PC-9 (cell line): Measurements from ENCODE around the gene VPS8. TPM values are rescaled to one million over a fixed set of nuclear protein-coding genes. Genes with fewer than 3 reads are reported as not detected.

Experiments used
- BruUV-seq: library from RNA; stranded (reverse); fragments of 400-500 nt; replicated peaks from 2 replicates; lab custom pipeline; 2021; lab: Mats Ljungman, UMichigan
- CTCF ChIA-PET: fragments of 300-600 bp; sonication (Branson Sonifier 250); formaldehyde crosslinking; loops from one replicate; lab custom pipeline; 2022; ENCODE audit warnings: antibody characterized with exemption; lab: Charles Lee
- POLR2A ChIA-PET: fragments of 300-600 bp; sonication (Branson Sonifier 250); formaldehyde crosslinking; loops from one replicate; lab custom pipeline; 2022; ENCODE audit warnings: antibody characterized with exemption; ENCODE audit not compliant: unreplicated experiment; lab: Charles Lee
- DNase-seq, 2 experiments: peaks; one replicate each; pipeline versions ENCODE4 v3.0.0 to v3.0.0-alpha.2; 2015 to 2022; ENCODE audit warnings: mixed read lengths in 1 of 2
- H2AFZ ChIP-seq: fragments of 200-600 bp; sonication (generic); 2 replicates; pipeline ENCODE4 v1.8.1; 2017; ENCODE audit warnings: antibody characterized with exemption
- H3F3A ChIP-seq: fragments of 200-600 bp; sonication (generic); 2 replicates; pipeline ENCODE4 v1.8.1; 2017; ENCODE audit warnings: antibody characterized with exemption, mild to moderate bottlenecking, low read depth; ENCODE audit not compliant: insufficient read depth
- H3K27ac ChIP-seq: fragments of 200-600 bp; sonication (generic); 2 replicates; pipeline ENCODE4 v1.6.1; 2016; ENCODE audit warnings: mixed run types
- H3K27me3 ChIP-seq: fragments of 200-600 bp; sonication (generic); 2 replicates; pipeline ENCODE4 v1.6.1; 2016; ENCODE audit warnings: low read depth, mixed run types; ENCODE audit not compliant: insufficient read depth
- H3K36me3 ChIP-seq: fragments of 200-600 bp; sonication (generic); 2 replicates; pipeline ENCODE4 v1.6.1; 2016; ENCODE audit warnings: low read depth, mixed run types
- H3K4me1 ChIP-seq: fragments of 200-600 bp; sonication (generic); replicated peaks from 2 replicates; pipeline ENCODE4 v1.6.1; 2016; ENCODE audit warnings: mixed run types; ENCODE audit not compliant: insufficient read depth
- H3K4me2 ChIP-seq: fragments of 200-600 bp; sonication (generic); 2 replicates; pipeline ENCODE4 v1.6.1; 2017; ENCODE audit warnings: mixed run types
- H3K4me3 ChIP-seq: fragments of 200-600 bp; sonication (generic); 2 replicates; pipeline ENCODE4 v1.6.1; 2016; ENCODE audit warnings: mixed run types
- H3K79me2 ChIP-seq: fragments of 200-600 bp; sonication (generic); 2 replicates; pipeline ENCODE4 v1.6.1; 2017; ENCODE audit warnings: low read depth, mixed run types
- H3K9me2 ChIP-seq: fragments of 200-600 bp; sonication (generic); 2 replicates; pipeline ENCODE4 v1.8.1; 2017; ENCODE audit warnings: mild to moderate bottlenecking; ENCODE audit not compliant: insufficient read depth
- H3K9me3 ChIP-seq: fragments of 200-600 bp; sonication (generic); 2 replicates; pipeline ENCODE4 v1.8.1; 2016; ENCODE audit warnings: low read depth; ENCODE audit not compliant: insufficient read depth
- H4K20me1 ChIP-seq: fragments of 200-600 bp; sonication (generic); 2 replicates; pipeline ENCODE4 v1.8.1; 2017; ENCODE audit not compliant: insufficient read depth
- CTCF ChIP-seq: fragments of 200-600 bp; sonication (generic); conservative IDR thresholded peaks from 2 replicates; pipeline ENCODE4 v1.6.1; 2017; ENCODE audit warnings: mixed run types, antibody characterized with exemption, mild to moderate bottlenecking, moderate library complexity
- EZH2 ChIP-seq: fragments of 200-600 bp; sonication (generic); IDR thresholded peaks from 2 replicates; pipeline ENCODE4 v1.8.0; 2017; ENCODE audit warnings: antibody characterized with exemption, low read depth
- intact Hi-C: fragments of 100-400 bp; cut with micrococcal nuclease; formaldehyde crosslinking; loops from one replicate; pipeline ENCODE4 v1.10.0; 2022; ENCODE audit not compliant: unreplicated experiment
- total RNA-seq: library from RNA; stranded (reverse); gene quantifications from 2 replicates; pipeline ENCODE4 v1.2.3, GENCODE V29; 2021

VPS8 gene
- total RNA-seq, 1 experiment from 2014 or later = 80.8 TPM

GRCh38 chr3:185024406-185024805 is 212.4 kb downstream of the VPS8 start:
- Histone ChIP-seq H3K27me3 (no peaks in the 10 kb centered on the region), H3K4me1 (no peaks in the 10 kb centered on the region), H3K4me3 (no peak overlapping the region), H3F3A (no peaks in the 10 kb centered on the region), H3K36me3 (no peaks in the 10 kb centered on the region), H4K20me1 (no peaks in the 10 kb centered on the region), H2AFZ (no peak overlapping the region), H3K4me2 (no peak overlapping the region), H3K9me2 (no peaks in the 10 kb centered on the region), H3K79me2 (no peaks in the 10 kb centered on the region), H3K27ac (no peak overlapping the region), H3K9me3 (no peaks in the 10 kb centered on the region)
- DNase-seq = no peak
- POLR2A ChIA-PET = no interaction called here
- intact Hi-C loops = no loop called here
- CTCF ChIA-PET = no interaction called here
- TF ChIP-seq CTCF (no peak), EZH2 (no peak)
- no TSS peak for BruUV-seq

GRCh38 chr3:185024966-185025365 is 213.0 kb downstream of the VPS8 start:
- DNase-seq = no peak
- no peaks in the 10 kb centered on the region for H3K79me2 ChIP-seq
- H3K27ac ChIP-seq = no peak overlapping the region
- no peaks in the 10 kb centered on the region for H3F3A ChIP-seq
- no peaks in the 10 kb centered on the region for H3K36me3 ChIP-seq
- POLR2A ChIA-PET = no interaction called here
- no peaks in the 10 kb centered on the region for H4K20me1 ChIP-seq
- H3K27me3 ChIP-seq = no peaks in the 10 kb centered on the region
- CTCF ChIA-PET = no interaction called here
- no peak overlapping the region for H3K4me3 ChIP-seq
- no TSS peak for BruUV-seq
- no peaks in the 10 kb centered on the region for H3K4me1 ChIP-seq
- TF ChIP-seq CTCF (no peak), EZH2 (no peak)
- intact Hi-C loops = no loop called here
- H3K4me2 ChIP-seq = no peak overlapping the region
- H3K9me2 ChIP-seq = no peaks in the 10 kb centered on the region
- no peak overlapping the region for H2AFZ ChIP-seq
- no peaks in the 10 kb centered on the region for H3K9me3 ChIP-seq

GRCh38 chr3:185028121-185028520 is 216.2 kb downstream of the VPS8 start:
- H3K27ac ChIP-seq = no peak overlapping the region

More at GRCh38 chr3:185028121-185028520, 216.2 kb downstream of the VPS8 start:
- no peak for TF ChIP-seq EZH2
- TF ChIP-seq CTCF = no peak
- Histone ChIP-seq H3K4me2 (no peak overlapping the region), H4K20me1 (no peaks in the 10 kb centered on the region), H3K4me3 (no peak overlapping the region), H3K36me3 (no peaks in the 10 kb centered on the region), H3K27me3 (no peaks in the 10 kb centered on the region), H3F3A (no peaks in the 10 kb centered on the region), H2AFZ (no peak overlapping the region), H3K9me2 (no peaks in the 10 kb centered on the region), H3K4me1 (no peaks in the 10 kb centered on the region), H3K79me2 (no peaks in the 10 kb centered on the region), H3K9me3 (no peaks in the 10 kb centered on the region)
- no TSS peak for BruUV-seq
- ChIA-PET POLR2A (no interaction called here), CTCF (no interaction called here)
- intact Hi-C loops = no loop called here
- no peak for DNase-seq
